ENCODE results near the gene SLPI. TPM values are rescaled to one million over a fixed set of nuclear protein-coding genes. Genes with fewer than 3 reads are reported as not detected.
A peak's percentile ranks its signal among the peaks of the same experiment; 100 is the strongest.

Gene SLPI
- total RNA-seq, 2 experiments from 2014 or later: not detected

DNA sequence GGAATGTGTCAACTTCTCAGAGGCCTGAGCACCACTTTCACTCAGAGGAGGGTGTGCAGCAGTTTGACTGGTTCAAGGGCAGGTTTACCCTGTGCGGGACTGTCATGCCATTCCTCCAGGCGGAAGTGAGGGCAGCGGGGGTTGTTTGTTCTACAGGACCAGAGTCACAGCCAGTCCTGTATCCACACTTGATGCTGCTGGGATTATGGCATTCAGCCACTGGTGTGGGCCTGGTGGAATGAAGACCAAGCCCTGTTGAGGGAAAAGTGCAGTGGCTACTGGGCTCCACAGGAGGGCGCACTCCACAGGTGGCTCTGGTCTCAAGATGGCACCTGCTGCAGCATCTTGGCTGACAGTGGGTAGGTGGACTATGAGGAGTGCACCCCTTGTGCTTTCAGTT is 18.4 kb downstream of the SLPI start:
- H3K9me3 Mint-ChIP-seq: peaks cover 8% of the 10 kb centered on the region
- peak; percentile 13 for DNase-seq
- no peak overlapping the region for H3K4me3 Mint-ChIP-seq
- no peaks in the 10 kb centered on the region for H3K36me3 Mint-ChIP-seq
- intact Hi-C loops (cut with micrococcal nuclease): no loop called here
- H3K4me1 Mint-ChIP-seq (ENCODE audit: low read depth): no peaks in the 10 kb centered on the region
- ChIA-PET POLR2A (no interaction called here), CTCF (interaction anchor here (1.2 kb wide), 1 partner anchor 58 kb away, joined by 5 read pairs; no protein-coding TSS in a partner anchor)
- peaks cover 20% of the 10 kb centered on the region for H3K27me3 Mint-ChIP-seq
- no peak overlapping the region for H3K27ac Mint-ChIP-seq

DNA sequence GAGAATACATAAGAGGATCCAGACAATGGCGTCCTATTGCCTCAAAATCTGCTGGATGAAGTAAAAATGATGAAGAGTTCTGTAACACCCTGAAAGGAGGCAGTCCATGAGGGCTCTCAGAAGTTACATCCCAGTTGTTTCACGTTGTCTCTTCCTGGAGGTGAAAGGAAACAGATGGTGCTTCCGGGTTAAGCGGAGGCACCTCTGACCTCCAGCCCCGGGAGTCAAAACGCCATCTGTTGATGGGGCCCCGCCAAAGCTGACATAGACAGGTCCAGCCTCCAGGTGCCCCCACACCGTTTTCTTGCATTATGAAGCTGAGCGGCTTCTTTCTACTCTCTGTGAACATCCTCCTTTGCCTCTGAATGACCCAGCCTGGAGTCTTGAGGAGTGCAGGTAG is 23.7 kb downstream of the SLPI start:
- Mint-ChIP-seq H3K9me3 (peaks cover 8% of the 10 kb centered on the region), H3K4me3 (no peak overlapping the region), H3K27me3 (peaks cover 16% of the 10 kb centered on the region), H3K27ac (no peak overlapping the region), H3K36me3 (no peaks in the 10 kb centered on the region), H3K4me1 (ENCODE audit: low read depth) (no peaks in the 10 kb centered on the region)
- intact Hi-C loops (cut with micrococcal nuclease): no loop called here
- POLR2A ChIA-PET: no interaction called here
- CTCF ChIA-PET: no interaction called here
- DNase-seq: no peak

DNA sequence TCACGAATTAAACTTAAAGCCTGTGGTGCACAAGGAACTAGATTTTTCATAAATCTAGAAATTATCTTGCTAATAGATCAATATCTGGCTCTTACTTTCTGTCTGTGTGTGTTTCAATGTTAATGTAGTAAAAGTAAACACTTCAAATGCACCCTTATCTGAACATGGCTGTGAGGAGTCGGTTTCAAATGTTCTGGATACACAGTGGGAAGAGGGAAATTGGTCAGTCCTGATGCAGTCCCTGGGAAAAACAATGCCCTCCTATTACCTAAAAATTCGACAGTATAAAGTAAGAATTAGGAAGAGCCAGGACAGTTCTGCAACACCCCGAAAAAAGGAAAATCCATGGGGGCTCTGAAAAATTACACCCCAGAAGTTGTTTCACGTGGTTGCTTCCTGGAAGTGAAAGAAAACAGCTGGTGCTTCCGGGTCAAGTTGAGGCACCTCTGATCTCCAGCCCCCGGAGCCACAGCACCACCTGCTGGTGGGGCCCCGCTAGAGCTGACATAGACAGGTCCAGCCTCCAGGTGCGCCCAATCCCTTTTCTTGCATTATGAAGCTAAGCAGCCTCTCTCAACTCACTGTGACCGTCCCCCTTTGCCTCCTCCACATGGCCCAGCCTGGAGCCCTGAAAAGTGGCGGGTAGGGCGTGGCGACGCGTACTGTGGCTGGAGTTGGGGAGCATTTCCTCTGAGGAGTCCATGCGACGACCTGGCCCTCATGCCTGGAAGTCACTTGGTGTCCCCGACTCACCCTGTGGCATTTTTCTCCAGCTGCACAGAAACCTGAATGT is 24.9 kb downstream of the SLPI start:
- Mint-ChIP-seq H3K4me1 (ENCODE audit: low read depth) (no peaks in the 10 kb centered on the region), H3K9me3 (peaks cover 5% of the 10 kb centered on the region), H3K27ac (no peak overlapping the region), H3K27me3 (peaks cover 18% of the 10 kb centered on the region), H3K4me3 (no peak overlapping the region), H3K36me3 (no peaks in the 10 kb centered on the region)
- peak; percentile 75 for DNase-seq
- CTCF ChIA-PET: interaction anchor here (0.6 to 1.4 kb wide), 13 partner anchors 9 to 219 kb away, joined by 3 to 9 read pairs (median 3); no protein-coding TSS in a partner anchor
- POLR2A ChIA-PET: interaction anchor here (0.9 kb wide), 1 partner anchor 91 kb away, joined by 3 read pairs; no protein-coding TSS in a partner anchor
- intact Hi-C loops (cut with micrococcal nuclease): loop anchor here (2.0 kb wide), 1 partner anchor 133 kb away; no protein-coding TSS in a partner anchor

DNA sequence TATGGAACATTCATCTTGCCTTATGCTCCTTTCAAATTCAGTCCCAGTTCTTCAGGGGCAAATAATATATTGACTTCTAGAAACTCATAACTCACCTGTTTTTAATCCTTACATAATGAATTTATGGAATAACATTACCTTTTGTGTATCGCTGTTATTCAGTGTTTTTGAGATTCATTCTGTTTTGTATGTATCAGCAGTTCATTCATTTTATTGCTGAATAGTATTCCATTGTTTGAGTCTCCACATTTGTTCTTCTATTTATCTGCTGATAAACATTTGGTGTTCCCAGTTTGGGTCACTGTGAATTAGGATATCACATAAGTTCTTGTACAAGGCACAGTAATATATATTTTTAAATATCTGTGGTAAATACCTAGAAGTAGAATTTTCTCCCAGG is 28.1 kb downstream of the SLPI start:
- peaks cover 23% of the 10 kb centered on the region for H3K27me3 Mint-ChIP-seq
- no peak for DNase-seq
- intact Hi-C loops (cut with micrococcal nuclease): no loop called here
- ChIA-PET POLR2A (no interaction called here), CTCF (no interaction called here)
- no peaks in the 10 kb centered on the region for H3K4me1 Mint-ChIP-seq (ENCODE audit: low read depth)
- H3K9me3 Mint-ChIP-seq: no peaks in the 10 kb centered on the region
- no peaks in the 10 kb centered on the region for H3K36me3 Mint-ChIP-seq
- no peak overlapping the region for H3K27ac Mint-ChIP-seq
- no peak overlapping the region for H3K4me3 Mint-ChIP-seq

DNA sequence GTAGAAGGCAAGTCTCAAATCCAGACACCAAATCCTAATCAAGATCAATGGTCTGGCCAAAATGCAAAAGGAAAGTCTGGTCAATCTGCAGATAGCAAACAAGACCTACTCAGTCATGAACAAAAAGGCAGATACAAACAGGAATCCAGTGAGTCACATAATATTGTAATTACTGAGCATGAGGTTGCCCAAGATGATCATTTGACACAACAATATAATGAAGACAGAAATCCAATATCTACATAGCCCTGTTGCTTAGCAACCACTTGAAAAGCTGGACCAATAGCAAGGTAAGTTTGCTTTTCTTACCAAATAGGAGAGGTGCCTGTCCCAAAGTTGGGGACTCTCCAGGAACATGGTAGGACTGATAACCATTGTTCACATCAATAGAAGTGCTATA is 31.2 kb downstream of the SLPI start:
- intact Hi-C loops (cut with micrococcal nuclease): no loop called here
- Mint-ChIP-seq H3K4me1 (ENCODE audit: low read depth) (no peaks in the 10 kb centered on the region), H3K4me3 (no peak overlapping the region), H3K36me3 (no peaks in the 10 kb centered on the region), H3K27me3 (peaks cover 19% of the 10 kb centered on the region), H3K27ac (no peak overlapping the region), H3K9me3 (no peaks in the 10 kb centered on the region)
- CTCF ChIA-PET: no interaction called here
- DNase-seq: no peak
- POLR2A ChIA-PET: no interaction called here

DNA sequence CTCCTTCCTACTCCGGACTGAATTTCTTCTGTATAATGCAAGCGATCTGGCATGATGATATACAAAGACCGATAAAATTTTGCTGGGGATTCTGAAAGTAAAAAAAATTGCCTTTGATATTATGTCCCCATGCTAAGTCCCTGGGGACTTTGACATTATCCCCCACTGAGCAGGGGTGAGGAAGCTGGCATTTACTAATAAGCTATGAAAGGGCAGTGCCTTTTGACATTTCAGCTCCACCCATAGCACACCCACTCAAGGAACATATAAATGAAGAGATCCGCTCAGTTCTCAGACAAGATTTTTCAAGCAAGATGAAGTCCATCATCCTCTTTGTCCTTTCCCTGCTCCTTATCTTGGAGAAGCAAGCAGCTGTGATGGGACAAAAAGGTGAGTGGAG is 33.3 kb downstream of the SLPI start, which contains the start of gene SEMG2:
Gene SEMG2 (plus strand): TSS at position 298 of the 400 bp plus-strand sequence. CDS start 17 bp downstream, at position 315.
- DNase-seq: no peak
- POLR2A ChIA-PET: no interaction called here
- Mint-ChIP-seq H3K4me1 (ENCODE audit: low read depth) (no peaks in the 10 kb centered on the region), H3K27ac (no peak within 1 kb of the TSS), H3K27me3 (peaks cover 19% of the 10 kb centered on the region), H3K9me3 (no peaks in the 10 kb centered on the region), H3K4me3 (no peak within 1 kb of the TSS), H3K36me3 (no peaks in the 10 kb centered on the region)
- CTCF ChIA-PET: interaction anchor here (1.1 kb wide), 2 partner anchors 8 to 73 kb away, joined by 3 to 4 read pairs; no protein-coding TSS in a partner anchor
- intact Hi-C loops (cut with micrococcal nuclease): no loop called here

DNA sequence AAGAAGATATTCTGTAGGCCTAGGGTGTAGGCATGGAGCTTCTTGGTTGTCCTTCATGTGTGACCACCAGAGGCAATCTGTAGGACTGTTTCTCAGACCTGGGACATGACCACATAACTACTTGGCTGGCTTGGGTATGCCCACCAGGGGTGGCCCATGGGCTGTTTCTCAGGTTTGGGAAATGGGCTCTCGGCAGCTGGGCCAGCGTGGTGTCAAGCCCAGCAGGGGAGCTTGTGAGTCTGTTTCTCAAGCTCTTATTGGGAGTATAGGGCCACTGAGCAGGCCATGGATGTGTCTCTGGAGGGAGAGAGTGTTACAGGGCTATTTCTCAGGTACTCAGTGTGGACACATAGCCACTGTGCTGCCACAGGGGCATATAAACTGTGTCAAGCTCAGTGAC is 35.7 kb downstream of the SLPI start:
- Mint-ChIP-seq H3K36me3 (no peaks in the 10 kb centered on the region), H3K9me3 (no peaks in the 10 kb centered on the region), H3K27me3 (peaks cover 19% of the 10 kb centered on the region), H3K27ac (no peak overlapping the region), H3K4me1 (ENCODE audit: low read depth) (no peaks in the 10 kb centered on the region), H3K4me3 (no peak overlapping the region)
- POLR2A ChIA-PET: no interaction called here
- intact Hi-C loops (cut with micrococcal nuclease): no loop called here
- no peak for DNase-seq
- CTCF ChIA-PET: no interaction called here

DNA sequence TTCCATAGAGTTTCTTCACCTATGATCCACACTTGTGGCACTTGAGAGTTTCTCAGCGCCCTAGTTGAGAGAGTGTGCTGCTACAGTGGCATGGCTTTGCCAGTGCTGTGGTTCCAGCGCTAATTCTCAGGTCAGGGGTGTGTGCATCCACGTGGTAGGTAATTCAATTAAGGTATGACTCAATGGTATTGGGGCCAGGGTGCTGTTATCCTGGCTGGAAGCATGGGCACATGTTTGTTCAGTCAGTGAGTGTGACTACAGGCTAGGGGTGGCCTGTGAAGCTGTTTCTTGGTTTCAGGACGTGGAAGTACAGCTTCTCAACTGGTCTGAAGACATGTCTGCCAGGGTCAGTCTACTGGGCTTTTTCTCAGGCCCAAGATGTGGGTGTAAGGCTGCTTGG is 36.2 kb downstream of the SLPI start:
- Mint-ChIP-seq H3K9me3 (no peaks in the 10 kb centered on the region), H3K4me1 (ENCODE audit: low read depth) (no peaks in the 10 kb centered on the region), H3K4me3 (no peak overlapping the region), H3K27me3 (peaks cover 19% of the 10 kb centered on the region), H3K27ac (no peak overlapping the region), H3K36me3 (no peaks in the 10 kb centered on the region)
- ChIA-PET POLR2A (no interaction called here), CTCF (no interaction called here)
- intact Hi-C loops (cut with micrococcal nuclease): no loop called here
- DNase-seq: no peak

DNA sequence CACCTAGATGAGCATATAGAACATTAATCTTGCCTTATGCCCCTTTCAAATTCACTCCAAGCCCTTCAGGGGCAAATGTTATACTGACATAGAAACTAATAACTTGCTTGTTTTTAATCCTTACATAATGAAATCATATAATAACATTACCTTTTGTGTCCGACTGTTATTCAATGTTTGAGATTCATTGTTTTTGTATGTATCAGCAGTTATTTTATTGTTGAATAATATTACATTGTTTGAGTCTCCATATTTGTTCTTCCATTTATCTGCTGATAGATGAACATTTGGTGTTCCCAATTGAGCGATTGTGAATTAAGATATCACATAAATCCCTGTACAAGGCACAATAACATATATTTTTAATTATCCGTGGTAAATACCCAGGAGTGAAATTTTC is 41.5 kb downstream of the SLPI start:
- Mint-ChIP-seq H3K27me3 (peaks cover 11% of the 10 kb centered on the region), H3K9me3 (no peaks in the 10 kb centered on the region), H3K27ac (no peak overlapping the region), H3K36me3 (no peaks in the 10 kb centered on the region), H3K4me3 (no peak overlapping the region), H3K4me1 (ENCODE audit: low read depth) (no peaks in the 10 kb centered on the region)
- POLR2A ChIA-PET: no interaction called here
- no peak for DNase-seq
- intact Hi-C loops (cut with micrococcal nuclease): no loop called here
- CTCF ChIA-PET: no interaction called here

DNA sequence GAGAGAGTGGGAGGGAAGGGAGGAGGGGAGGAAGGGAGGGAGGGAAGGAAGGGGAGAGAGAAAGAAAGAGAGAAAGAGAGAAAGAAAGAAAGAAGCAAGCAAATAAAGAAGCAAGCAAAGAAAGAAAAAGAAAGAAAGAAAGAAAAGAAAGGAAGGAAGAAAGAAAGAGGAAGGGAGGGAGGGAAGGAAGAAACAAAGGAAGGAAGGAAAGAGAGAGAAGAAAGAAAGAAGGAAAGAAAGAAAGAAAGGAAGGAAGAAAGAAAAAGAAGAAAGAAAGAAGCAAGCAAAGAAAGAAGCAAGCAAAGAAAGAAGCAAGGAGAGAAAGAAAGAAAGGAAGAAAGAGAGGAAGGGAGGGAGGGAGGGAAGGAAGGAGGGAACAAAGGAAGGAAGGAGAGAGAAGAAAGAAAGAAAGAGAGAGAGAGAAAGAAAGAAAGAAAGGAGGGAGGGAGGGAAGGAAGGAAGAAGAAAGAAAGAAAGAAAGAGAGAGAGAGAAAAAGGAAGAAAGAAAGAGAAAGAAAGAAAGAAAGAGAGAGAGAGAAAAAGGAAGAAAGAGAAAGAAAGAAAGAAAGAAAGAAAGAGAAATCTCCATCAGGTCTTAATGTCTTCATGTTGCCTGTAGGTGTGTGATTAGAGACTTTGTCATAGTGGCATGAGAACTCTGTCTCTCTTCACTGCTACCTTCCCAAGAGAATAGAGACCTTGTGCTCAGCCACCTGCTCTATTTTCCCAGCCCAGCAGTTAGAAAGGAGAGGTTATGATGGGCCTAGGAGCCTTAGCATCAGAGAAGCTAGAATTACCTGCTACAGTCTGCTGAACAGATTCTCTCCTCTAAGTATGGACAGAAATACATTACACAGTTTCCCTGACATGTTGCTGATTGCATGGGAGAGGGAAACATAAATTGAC is 42.5 kb downstream of the SLPI start:
- intact Hi-C loops (cut with micrococcal nuclease): no loop called here
- H3K27me3 Mint-ChIP-seq: peaks cover 20% of the 10 kb centered on the region
- CTCF ChIA-PET: no interaction called here

DNA sequence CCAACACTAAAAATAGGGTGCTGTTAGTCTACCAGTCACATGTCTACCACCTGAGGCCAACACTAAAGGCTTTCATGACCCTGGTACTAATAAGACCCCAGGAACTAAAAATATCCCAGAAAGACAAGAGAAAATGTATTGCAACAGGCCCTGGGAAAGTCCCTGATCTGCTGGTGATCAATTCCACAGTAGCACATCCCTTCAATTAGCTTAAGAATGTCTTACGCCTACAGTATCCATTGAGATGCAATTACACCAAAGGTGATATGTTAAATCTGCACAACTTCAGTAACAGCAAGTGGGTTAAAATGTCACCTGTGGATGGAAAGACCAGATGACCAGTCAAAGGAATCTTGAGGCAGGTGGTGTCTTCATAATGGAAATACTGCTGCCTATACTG is 44.4 kb downstream of the SLPI start:
- ChIA-PET CTCF (no interaction called here), POLR2A (no interaction called here)
- no peaks in the 10 kb centered on the region for H3K36me3 Mint-ChIP-seq
- no peak overlapping the region for H3K27ac Mint-ChIP-seq
- no peak overlapping the region for H3K4me3 Mint-ChIP-seq
- no peaks in the 10 kb centered on the region for H3K4me1 Mint-ChIP-seq (ENCODE audit: low read depth)
- intact Hi-C loops (cut with micrococcal nuclease): no loop called here
- H3K9me3 Mint-ChIP-seq: no peaks in the 10 kb centered on the region
- peaks cover 23% of the 10 kb centered on the region for H3K27me3 Mint-ChIP-seq
- DNase-seq: no peak

More for the DNA sequence above, 42.5 kb downstream of the SLPI start:
- no peak overlapping the region for H3K4me3 Mint-ChIP-seq
- no peaks in the 10 kb centered on the region for H3K4me1 Mint-ChIP-seq (ENCODE audit: low read depth)
- no peak for DNase-seq
- POLR2A ChIA-PET: no interaction called here
- no peaks in the 10 kb centered on the region for H3K36me3 Mint-ChIP-seq
- no peaks in the 10 kb centered on the region for H3K9me3 Mint-ChIP-seq
- no peak overlapping the region for H3K27ac Mint-ChIP-seq

DNA sequence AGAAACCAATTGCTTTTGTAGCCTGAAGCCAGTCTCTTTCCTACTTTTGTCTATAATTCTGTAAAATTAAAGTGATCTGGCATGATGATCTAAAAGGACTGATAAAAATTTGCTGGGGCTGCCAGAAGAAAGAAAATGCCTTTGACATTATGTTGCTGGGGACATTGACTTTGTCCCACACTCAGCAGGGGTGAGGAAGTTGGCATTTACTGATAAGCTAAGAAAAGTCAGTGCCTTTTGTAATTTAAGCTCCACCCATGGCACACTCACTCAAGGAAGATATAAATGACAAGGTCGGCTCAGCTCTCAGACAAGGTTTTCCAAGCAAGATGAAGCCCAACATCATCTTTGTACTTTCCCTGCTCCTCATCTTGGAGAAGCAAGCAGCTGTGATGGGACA is 47.6 kb downstream of the SLPI start, which contains the start of gene SEMG1:
Gene SEMG1 (plus strand): TSS at position 309 of the 400 bp plus-strand sequence. CDS start 21 bp downstream, at position 330.
- CTCF ChIA-PET: no interaction called here
- intact Hi-C loops (cut with micrococcal nuclease): no loop called here
- no peak for DNase-seq
- Mint-ChIP-seq H3K4me1 (ENCODE audit: low read depth) (no peaks in the 10 kb centered on the region), H3K4me3 (no peak within 1 kb of the TSS), H3K27me3 (peaks cover 32% of the 10 kb centered on the region), H3K9me3 (peaks cover 5% of the 10 kb centered on the region), H3K36me3 (no peaks in the 10 kb centered on the region), H3K27ac (no peak within 1 kb of the TSS)
- POLR2A ChIA-PET: no interaction called here
